Measurements from ENCODE around the gene UTP14A. TPM values are rescaled to one million over a fixed set of nuclear protein-coding genes. Genes with fewer than 3 reads are reported as not detected.
"Not testable (repeated sequence)": the region's sequence is repeated elsewhere in the genome, so short reads cannot be mapped to it uniquely, and the experiment has no call there.

Gene UTP14A, protein sequence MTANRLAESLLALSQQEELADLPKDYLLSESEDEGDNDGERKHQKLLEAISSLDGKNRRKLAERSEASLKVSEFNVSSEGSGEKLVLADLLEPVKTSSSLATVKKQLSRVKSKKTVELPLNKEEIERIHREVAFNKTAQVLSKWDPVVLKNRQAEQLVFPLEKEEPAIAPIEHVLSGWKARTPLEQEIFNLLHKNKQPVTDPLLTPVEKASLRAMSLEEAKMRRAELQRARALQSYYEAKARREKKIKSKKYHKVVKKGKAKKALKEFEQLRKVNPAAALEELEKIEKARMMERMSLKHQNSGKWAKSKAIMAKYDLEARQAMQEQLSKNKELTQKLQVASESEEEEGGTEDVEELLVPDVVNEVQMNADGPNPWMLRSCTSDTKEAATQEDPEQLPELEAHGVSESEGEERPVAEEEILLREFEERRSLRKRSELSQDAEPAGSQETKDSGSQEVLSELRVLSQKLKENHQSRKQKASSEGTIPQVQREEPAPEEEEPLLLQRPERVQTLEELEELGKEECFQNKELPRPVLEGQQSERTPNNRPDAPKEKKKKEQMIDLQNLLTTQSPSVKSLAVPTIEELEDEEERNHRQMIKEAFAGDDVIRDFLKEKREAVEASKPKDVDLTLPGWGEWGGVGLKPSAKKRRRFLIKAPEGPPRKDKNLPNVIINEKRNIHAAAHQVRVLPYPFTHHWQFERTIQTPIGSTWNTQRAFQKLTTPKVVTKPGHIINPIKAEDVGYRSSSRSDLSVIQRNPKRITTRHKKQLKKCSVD
- polyA plus RNA-seq (2014; cell fraction: cytosol; rRNA removed), result 18.3 and 21.0 TPM in 2 replicates
- 12.2 and 18.3 TPM in 2 replicates for polyA plus RNA-seq (2014; cell fraction: nucleus; rRNA removed)

DNA sequence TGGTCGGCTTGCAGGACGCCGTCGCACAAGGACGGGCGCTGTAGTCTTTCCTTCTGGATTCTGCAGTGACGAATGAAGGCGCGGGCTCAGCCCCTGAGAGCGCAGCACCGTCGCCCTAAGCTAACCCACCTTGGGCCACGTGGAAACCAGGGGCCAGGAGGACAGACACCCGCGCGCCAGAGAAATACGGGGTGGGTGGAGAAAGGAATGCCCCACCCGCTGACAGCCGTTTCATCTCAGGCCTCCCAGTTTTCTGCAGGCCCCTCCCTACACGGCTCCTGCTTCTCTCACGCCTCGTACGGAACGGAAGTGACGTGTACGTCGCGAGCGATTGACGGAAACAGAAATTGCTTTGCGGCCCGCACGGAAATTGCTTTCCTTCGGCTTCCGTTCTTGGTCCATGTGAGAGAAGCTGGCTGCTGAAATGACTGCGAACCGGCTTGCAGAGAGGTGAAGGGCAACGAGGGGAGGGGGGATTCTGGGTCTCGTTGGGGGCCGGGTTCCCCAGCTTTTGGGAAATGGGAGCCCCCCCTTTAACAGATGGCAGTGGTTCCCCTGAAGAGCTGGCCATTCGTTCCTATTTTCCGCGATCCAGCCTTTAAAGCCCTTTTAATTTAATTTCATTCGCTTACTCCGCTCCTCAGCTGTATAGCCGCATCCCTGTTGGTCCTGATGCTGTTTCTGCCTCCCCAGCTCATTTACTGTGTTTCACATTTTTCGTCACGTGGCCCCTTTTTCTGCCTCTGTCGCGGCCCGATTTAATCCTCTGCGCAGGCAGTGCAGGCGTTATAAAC lies at the start of gene UTP14A:
Gene UTP14A (plus strand): TSS at position 378 of the 794 bp plus-strand sequence. CDS start 47 bp downstream, at position 425.
- DNase-seq (ENCODE audit: low spot score), result peak; percentile 92

DNA sequence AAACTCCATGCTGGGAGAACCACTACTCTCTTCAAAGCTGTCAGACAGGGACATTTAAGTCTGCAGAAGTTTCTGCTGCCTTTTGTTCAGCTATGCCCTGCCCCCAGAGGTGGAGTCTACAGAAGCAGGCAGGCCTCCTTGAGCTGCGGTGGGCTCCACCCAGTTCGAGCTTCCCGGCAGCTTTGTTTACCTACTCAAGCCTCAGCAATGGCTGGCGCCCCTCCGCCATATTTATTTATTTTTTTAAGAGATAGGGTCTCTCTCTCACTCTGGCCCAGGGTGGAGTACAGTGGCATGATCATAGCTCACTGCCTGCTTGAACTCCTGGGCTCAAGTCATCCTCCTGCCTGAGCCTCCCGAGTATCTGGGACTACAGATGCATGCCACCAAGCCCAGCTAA lies 46.8 kb upstream of the UTP14A start:
- DNase-seq (ENCODE audit: low spot score), result not testable (repeated sequence)

DNA sequence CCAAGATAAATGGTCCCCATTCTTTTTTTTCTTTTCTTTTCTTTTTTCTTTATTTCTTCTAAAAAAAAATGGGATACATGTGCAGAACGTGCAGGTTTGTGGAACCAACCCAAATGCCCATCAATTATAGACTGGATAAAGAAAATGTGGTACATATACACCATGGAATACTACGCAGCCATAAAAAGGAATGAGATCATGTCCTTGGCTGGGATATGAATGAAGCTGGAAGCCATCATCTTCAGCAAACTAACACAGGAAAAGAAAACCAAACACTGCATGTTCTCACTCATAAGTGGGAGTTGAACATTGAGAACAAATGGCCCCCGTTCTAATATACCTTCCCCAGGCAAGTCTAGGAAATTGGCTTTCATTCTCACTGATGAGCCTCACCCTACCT lies 39.6 kb upstream of the UTP14A start:
- DNase-seq (ENCODE audit: low spot score), result not testable (repeated sequence)

DNA sequence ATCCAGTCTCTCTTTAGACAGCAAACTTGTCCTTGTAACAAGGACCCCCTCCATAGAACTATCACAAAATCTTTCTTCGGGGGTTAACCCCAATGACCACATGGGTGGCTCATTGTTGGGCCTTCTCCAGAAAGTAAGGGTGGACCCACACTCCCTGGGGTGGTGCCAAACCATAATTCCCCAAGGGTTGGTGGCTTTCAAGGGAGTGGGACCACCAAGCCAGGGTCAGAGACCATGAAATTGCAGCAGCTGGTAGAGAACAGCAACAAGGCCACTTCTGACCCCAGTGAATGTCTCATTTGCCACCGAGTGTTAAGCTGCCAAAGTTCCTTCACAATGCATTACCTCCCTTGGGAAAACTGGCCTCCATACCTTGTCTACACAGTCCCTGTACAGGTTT lies 33.4 kb upstream of the UTP14A start:
- no peak for DNase-seq (ENCODE audit: low spot score)

DNA sequence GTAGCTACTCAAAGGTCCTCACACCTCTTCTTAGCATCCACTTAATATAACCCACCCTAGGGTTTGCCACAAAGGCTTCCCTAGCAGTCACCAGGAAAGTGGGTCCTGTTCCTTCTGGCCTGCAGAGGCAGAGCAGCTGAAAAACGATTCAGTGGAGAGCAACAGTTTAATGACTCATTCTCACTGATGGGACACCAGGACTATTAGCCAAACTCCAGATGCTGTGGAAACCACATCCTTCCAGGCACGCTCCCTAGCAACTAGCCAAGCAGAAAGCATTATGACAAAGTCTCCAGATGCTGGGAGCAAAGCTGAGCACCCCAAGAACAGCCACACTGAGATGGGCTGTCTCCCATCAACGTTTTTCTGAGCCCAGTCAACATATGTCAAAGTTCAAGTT lies 30.3 kb upstream of the UTP14A start:
- no peak for DNase-seq (ENCODE audit: low spot score)

DNA sequence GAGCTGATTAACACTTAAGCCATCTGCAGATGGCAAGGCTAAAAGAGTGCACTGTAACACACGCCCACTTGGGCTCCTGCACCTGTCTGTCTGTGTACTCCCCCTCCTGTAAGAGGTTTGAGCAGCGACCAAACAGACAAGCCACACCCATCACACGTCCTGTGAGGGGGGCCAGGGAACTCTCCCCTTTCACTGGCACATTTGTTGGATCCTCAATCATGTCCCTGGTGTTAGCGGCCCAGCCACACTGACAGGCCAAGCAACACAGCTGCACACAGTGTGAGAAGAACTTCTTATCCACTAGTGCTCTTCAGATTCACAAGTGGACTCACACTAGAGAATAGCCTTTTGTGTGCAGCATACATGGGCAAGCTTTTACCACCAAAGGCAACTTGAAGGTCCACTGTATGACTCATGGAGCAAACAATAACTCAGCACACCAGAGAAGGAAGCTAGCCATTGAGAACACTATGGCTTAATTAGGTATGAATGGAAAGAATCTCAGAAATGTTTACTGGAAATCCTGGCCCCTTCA lies 29.1 kb upstream of the UTP14A start:
- no peak for DNase-seq (ENCODE audit: low spot score)

DNA sequence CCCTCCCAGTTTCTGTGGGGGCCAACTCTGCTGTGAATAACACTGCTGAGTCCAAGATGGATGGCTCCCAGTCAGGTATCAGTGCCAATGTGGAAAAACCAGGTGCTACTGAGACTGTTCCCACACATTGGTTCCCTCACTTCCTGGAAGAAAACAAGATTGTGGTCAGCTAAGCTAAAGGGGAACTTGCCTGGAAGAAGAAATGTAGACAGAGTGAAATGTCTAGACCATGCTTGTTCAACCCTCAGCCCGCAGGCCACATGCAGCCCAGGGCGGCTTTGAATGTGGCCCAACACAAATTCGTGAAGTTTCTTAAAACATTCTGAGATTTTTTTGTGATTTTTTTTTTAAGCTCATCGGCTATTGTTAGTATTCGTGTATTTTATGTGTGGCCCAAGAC lies 28.6 kb upstream of the UTP14A start:
- DNase-seq (ENCODE audit: low spot score), result no peak

DNA sequence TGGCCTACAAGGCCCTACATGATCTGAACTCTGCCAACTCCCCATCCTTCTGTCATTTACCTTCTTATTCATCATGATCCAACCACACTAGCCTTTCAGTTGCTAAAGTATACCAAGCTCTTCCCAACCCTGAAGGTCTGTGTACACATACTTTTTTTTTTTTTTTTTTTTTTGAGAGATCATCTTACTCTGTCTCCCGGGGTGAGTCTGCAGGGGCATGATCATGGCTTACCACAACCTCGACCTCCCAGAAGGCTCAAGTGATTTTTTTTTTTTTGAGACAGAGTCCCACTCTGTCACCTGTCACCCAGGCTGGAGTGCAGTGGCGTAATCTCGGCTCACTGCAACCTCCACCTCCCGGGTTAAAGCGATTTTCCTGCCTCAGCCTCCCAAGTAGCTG lies 5.9 kb upstream of the UTP14A start:
- DNase-seq (ENCODE audit: low spot score), result no peak

DNA sequence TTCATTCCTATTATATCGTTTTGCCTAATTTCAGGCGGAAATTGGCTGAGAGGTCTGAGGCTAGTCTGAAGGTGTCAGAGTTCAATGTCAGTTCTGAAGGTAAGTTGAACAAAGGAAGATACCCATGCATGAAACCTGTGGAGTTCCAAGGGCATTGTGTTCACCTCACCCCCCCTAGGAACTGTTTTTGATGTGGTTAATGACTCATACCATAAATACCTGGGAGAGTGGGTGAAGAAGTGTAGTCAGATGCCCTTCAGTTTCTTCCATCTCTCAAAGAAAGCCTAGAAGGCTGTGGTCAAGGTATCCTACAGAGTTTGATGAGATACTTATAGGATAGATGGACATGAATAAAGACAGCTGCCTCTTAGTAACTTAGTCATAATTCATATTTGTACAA lies 2.7 kb downstream of the UTP14A start:
- DNase-seq (ENCODE audit: low spot score), result no peak

DNA sequence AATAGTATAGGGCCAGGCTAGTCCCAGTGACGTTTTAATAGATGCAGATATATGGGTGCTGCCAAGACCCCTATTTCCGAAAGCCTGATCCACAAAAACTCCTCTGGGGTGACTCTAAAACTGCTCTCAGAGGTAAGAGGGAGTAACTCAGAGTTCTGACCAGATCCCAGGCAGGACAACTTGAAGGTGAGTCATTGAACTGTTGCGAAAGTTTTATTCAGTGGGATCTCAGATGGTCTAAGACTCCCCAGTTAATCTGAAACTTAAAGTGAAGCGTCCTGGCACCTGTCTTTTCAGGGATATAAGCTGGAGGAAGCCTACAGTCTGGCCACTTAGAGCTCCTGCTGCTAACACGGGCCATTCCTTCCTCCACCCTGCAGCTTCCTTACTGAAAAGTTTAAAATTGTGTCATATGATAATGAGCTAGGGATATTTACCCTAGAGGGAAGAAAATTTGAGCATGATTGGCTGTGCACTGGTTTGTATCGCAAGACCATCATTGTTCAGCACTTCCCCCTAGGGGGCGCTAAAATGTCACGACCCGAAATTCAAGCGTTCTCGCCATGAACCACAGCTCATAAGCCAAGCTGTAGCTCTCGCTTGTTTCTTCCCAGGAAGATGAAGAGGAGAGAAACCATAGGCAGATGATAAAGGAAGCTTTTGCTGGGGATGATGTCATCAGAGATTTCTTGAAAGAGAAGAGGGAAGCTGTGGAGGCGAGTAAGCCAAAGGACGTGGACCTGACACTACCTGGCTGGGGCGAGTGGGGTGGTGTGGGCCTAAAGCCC lies 19.5 kb downstream of the UTP14A start:
- DNase-seq (ENCODE audit: low spot score), result peak; percentile 59

DNA sequence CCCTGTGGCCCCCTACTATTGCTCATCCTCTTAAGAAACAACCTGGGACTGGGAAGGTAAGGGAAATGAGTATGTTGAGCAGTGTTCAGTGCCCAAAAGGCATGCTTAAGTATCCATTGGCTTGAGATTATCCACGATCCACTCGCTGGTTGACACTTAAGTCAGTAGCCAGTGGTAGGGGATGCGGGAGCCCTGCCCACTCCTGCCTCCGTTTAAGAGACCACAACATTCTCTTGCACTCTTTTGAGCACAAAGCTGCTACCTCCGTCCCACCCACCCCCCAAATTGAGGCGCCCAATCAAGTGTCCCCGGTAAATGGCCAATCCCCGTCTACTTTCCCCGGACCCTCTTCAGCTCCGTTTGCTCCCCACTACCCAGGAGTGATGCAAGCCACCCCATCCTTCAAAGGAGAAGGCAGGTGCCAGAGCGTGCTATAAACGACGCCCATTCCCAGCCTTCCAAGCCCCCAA lies 25.0 kb downstream of the UTP14A start:
- no peak for DNase-seq (ENCODE audit: low spot score)

DNA sequence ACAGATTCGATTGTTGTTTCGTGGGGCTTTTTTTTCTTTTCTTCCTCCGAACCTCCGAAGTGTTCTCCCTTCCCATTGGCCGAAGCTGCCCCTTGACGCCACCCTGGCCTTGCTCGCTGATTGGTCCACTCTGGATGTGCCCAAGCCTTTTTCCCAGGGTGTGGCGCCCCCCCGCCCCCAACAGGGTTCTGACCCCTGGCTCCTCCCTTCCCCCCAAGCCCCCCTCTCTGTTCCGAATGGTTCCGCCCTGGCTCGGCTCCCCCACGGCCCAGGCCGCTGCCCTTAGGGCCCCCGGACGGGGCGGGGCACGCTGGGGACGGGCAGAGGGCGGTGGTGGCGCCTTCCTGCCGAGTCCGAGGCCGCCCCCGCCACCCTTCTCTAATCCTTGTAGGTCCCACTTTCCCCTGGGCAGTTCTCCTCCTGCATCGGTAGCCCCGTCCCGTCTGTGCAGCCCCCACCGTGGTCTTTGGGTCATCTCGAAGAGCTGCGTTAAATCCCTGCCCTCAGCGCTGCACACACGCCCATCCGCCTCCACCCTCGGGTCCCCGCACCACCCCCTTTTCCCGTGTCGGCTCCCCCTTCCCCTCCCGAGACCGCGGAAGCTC lies 25.5 kb downstream of the UTP14A start:
- peak; percentile 88 for DNase-seq (ENCODE audit: low spot score)

DNA sequence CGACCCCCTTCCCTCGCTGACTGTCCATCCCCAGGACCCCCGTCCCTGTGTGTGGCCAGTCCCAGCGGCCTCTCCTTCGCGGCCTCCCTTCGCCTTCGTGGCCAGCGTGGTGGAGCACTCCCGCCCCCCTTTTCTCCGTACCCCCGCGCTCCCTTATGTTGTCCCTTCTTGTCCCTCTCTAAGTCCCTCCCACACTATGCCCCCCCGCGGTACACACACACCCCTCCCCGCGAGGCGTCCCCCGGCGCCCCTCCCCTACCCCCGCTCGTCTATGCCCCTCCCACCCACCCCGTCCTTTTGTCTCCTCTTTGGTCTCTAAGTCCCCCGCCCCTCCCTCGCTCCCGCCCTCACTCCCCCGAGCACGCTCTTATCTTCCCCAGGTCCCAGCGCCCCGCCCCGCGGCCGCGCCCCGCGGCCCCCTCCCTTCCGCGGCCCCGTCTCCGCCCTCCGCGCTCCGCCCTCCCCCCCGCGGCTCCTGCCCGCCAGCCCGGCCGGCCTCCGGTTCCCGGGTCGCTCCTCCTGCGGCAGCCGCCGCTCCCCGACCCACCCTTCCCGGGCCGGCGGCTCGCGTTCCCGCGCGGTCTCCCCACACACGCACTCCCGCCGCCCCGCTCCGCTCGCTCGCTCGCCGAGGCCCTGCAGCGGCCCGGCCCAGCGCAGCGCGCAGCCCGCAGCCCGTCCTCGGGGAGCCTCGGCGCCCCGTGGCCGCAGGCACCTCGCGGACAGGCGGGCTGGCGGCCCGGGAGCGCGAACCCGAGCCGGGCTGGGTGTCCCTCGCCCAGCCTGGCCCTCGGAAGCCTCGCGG lies 26.3 kb downstream of the UTP14A start:
- peak; percentile 71 for DNase-seq (ENCODE audit: low spot score)

DNA sequence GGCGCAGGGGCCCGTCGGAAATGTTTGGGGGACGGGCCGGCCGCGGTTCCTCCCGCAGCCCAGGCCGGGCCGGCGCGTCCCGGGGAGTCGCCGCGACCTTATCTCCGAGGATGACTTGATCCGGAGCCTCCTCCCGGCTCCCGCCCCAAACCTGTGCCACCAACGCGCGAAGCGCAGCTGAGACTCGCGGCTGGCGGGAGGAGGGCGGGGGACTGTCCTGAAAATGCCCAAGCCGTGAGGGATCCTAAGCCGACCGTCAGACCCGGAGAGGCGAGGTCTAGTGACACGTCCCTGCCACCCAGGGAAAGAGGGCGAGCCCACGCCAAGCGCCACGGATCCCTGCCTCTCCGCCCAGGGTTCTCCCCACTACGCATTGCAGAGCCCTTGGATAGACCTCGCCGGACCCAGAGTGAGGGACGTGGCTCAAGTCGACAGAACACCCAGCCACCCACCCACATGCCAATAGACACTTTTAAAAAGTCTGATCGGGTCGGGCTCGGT lies 26.9 kb downstream of the UTP14A start:
- no peak for DNase-seq (ENCODE audit: low spot score)

DNA sequence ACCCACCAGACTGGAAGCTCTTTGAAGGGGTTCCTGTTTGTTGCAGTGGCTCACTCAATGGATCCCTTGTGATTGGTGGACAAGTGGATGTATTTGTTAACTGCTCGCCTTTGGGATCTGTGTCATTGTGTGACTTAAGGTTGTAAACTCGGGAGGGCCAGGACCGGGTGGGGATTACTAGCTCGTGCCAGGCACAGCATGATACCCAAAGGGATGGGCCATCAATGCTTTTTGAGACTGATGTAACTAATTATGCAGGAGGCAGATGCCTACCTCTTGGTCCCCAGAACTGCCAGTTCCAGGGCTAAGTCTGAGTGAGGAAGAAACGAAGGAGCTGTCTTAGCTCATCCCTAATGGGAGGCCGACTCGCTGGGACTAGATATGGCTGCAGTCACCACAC lies 27.7 kb downstream of the UTP14A start:
- no peak for DNase-seq (ENCODE audit: low spot score)

DNA sequence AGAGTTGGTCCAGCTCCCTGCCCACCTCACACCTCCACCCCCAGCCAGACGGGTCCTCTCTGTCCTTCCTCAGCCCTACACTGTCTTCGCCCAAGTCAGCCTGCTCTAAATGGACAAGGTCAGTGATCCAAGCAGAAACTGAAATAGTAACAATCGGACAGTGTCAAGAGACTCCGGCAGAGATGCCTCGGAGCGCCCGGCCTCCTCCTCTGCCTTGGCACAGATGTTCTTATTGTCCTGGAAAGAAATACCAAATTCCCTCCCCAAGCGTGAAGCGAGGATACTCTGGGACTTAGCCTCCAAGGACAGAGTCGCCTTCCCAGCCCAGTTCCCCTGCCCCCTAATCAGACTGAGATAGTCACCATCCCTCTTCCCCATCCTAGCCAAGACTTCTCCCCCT lies 28.5 kb downstream of the UTP14A start:
- DNase-seq (ENCODE audit: low spot score), result no peak

DNA sequence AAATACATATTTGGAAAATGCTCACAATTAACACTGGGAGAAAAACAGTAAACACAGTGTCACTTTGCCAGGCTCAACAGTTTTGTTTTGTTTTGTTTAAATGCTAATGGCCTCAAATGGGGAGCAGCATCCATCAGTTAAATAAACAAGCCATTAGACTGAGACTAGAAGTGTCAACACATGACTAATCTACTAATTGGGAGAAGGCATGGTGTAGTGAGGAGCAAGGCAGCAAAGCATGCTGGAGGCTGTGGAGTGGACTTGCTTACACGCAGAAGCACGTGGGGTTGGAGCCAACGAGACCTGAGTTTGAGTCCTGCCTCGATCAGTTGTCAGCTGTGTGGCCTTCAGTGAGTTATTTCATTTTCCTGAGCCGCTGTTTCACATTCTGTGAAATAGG lies 29.0 kb downstream of the UTP14A start:
- DNase-seq (ENCODE audit: low spot score), result no peak

DNA sequence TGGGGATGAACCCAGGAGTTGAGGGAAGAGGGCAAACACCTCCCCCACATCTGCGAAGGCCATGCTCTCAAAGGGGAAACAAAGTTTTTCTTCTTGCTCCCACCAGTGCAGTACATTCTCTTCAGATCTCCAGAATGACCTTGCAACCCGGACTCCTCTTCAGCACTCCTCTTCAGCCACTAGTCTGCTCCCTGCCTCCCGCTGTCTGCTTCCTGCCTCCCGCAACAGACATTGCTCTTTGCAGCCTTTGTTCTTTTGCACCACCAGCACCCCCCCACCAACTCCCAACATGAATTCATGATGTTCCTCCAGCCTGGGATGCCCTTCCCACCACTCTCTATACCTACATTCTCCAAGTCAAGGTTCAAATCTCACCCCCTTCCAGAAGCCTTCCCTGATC lies 32.1 kb downstream of the UTP14A start:
- DNase-seq (ENCODE audit: low spot score), result no peak

DNA sequence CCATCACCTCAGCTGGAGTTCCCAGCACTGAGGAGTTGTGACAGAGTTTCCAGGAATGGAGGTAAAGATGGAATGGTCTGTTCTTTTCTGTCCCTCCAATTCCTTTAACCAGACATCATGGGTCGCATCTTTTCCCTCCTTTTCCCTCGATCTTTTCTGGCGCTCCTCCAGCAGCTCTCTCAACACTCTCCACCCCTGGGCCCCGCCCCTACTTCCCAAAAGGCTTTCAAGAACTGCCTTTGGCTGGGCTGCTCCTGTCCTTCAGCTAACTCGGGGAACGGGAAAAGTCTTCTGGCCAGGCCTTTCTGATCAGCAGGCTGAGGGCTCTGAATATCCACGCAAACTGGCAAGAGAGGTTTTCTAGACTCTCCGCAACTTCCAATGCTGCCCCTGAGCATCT lies 34.0 kb downstream of the UTP14A start:
- DNase-seq (ENCODE audit: low spot score), result no peak
